OCI-LY1 (cell line): ENCODE measurements around the gene TMEM26.

Source experiments
- EZH2 ChIP-seq: fragments of 200-600 bp; sonication (generic), shearing (Covaris generic); IDR thresholded peaks from 2 replicates; pipeline ENCODE4 v1.8.0; 2017; ENCODE audit warnings: borderline replicate concordance, mixed run types, mild to moderate bottlenecking, antibody characterized with exemption, low read length, moderate library complexity, mixed read lengths
- TF ChIP-seq, protein P1 (sequence below): fragments of 200-600 bp; sonication (generic), shearing (Covaris generic); IDR thresholded peaks from 2 replicates; pipeline ENCODE4 v1.5.1; 2017; ENCODE audit warnings: mild to moderate bottlenecking, antibody characterized with exemption, low read length, moderate library complexity, mixed read lengths

DNA sequence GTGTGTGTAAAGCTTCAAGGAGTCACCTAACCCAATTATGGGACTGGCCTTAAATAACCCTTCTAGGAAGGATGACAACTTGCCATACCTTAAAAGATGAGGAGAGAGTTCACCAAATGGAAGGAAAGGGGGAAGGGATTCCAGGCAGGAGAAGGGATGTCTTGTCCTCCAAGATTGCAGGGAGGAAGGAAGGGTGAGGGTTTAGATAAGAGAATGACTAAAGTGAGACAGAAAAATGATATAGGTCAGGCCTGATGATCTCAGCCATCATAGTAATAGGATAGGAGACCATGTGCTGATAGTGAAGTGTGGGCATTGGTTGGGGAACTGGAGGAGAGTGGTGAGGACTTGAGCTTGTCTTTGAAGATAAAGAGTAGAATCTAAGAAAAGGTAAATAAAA is 7.7 kb upstream of the TMEM26 start:
- TF ChIP-seq, protein P1, sequence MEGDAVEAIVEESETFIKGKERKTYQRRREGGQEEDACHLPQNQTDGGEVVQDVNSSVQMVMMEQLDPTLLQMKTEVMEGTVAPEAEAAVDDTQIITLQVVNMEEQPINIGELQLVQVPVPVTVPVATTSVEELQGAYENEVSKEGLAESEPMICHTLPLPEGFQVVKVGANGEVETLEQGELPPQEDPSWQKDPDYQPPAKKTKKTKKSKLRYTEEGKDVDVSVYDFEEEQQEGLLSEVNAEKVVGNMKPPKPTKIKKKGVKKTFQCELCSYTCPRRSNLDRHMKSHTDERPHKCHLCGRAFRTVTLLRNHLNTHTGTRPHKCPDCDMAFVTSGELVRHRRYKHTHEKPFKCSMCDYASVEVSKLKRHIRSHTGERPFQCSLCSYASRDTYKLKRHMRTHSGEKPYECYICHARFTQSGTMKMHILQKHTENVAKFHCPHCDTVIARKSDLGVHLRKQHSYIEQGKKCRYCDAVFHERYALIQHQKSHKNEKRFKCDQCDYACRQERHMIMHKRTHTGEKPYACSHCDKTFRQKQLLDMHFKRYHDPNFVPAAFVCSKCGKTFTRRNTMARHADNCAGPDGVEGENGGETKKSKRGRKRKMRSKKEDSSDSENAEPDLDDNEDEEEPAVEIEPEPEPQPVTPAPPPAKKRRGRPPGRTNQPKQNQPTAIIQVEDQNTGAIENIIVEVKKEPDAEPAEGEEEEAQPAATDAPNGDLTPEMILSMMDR = no peak
- no peak for TF ChIP-seq EZH2
